OCI-LY1 (cell line): Measurements from ENCODE around the gene CLEC1A.
A peak's percentile ranks its signal among the peaks of the same experiment; 100 is the strongest.

Experiments
- EZH2 ChIP-seq: fragments of 200-600 bp; sonication (generic), shearing (Covaris generic); IDR thresholded peaks from 2 replicates; pipeline ENCODE4 v1.8.0; 2017; ENCODE audit warnings: borderline replicate concordance, mixed run types, mild to moderate bottlenecking, antibody characterized with exemption, low read length, moderate library complexity, mixed read lengths
- TF ChIP-seq, protein P1 (sequence below): fragments of 200-600 bp; sonication (generic), shearing (Covaris generic); IDR thresholded peaks from 2 replicates; pipeline ENCODE4 v1.5.1; 2017; ENCODE audit warnings: mild to moderate bottlenecking, antibody characterized with exemption, low read length, moderate library complexity, mixed read lengths

DNA sequence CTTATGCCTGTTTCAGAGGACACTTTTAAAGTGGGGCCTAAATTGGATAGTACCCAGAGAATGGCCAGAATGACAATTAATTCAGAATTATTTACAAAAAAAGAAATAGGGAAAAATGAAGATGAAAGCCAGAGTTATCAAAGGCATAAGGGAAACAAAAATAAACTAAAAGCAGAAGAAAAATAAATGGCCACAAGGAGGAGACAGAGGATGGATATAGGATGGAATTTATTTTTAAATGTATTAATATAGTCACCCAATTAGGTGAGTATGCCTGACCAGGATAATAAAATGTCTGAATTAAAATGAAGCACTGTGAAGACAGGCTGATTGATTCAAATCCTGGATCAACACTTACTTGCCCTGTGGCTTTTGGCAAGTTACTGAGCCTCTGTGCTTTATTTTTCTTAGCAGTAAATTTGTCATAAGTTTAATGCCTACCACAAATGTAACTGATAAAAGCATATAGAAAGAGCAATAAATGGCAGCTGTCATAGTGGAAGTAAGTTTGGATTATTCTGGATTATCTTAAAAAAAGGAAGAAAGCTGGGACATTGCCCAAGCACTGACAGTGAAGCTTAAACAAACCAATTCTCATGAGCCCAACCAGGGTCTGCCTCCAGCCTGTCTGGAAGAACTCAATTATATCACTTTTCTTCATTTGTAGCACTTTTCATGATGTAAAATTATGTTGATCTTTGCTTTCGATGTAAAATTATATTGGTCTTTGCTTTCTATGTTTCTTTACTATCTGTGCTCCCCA lies 64.8 kb downstream of the CLEC1A start:
- TF ChIP-seq, protein P1, sequence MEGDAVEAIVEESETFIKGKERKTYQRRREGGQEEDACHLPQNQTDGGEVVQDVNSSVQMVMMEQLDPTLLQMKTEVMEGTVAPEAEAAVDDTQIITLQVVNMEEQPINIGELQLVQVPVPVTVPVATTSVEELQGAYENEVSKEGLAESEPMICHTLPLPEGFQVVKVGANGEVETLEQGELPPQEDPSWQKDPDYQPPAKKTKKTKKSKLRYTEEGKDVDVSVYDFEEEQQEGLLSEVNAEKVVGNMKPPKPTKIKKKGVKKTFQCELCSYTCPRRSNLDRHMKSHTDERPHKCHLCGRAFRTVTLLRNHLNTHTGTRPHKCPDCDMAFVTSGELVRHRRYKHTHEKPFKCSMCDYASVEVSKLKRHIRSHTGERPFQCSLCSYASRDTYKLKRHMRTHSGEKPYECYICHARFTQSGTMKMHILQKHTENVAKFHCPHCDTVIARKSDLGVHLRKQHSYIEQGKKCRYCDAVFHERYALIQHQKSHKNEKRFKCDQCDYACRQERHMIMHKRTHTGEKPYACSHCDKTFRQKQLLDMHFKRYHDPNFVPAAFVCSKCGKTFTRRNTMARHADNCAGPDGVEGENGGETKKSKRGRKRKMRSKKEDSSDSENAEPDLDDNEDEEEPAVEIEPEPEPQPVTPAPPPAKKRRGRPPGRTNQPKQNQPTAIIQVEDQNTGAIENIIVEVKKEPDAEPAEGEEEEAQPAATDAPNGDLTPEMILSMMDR = peak; percentile 60
- no peak for TF ChIP-seq EZH2
